Raji (cell line): ENCODE data around the gene WNT16.

Source experiments
- POLR2A ChIP-seq: IDR thresholded peaks from 2 replicates; pipeline ENCODE4 v1.6.1; 2011; ENCODE audit warnings: low read depth, low read length, control low read depth; ENCODE audit not compliant: insufficient read depth

Gene WNT16

GRCh38 chr7:121302214-121302745 lies 26.5 kb upstream of the WNT16 start:
- TF ChIP-seq POLR2A = no peak

DNA sequence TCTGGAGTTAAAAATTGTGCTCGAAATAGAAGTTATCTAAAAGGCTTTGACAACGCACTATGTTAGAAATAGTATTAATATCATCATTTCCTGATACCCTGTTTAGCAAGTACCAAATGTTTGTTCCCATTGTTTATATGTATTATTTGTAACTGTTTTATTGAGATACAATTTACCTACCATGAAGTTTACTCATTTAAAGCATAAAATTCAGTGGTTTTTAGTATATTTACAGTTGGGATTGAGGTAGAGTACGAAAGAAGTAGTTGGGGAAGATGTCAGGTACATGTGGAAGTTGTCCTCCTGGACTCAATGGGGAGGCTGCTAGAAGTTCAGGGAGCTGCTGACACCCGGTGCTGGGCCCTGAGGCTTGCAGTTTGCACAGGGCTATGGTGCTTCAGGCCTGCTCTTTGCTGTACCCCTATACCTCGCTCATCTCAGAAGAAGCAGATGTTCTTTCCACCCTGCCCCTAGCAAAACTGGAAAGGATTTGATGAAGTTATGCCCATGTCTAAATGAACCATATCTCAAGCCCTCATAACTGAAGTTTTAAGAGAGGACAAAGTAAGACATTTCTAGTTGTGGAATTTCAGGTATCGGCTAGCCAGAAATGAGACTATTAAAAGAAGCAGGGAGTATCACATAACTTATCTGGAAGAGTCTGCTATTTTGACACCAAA lies 25.2 kb upstream of the WNT16 start:
- no peak for TF ChIP-seq POLR2A

DNA sequence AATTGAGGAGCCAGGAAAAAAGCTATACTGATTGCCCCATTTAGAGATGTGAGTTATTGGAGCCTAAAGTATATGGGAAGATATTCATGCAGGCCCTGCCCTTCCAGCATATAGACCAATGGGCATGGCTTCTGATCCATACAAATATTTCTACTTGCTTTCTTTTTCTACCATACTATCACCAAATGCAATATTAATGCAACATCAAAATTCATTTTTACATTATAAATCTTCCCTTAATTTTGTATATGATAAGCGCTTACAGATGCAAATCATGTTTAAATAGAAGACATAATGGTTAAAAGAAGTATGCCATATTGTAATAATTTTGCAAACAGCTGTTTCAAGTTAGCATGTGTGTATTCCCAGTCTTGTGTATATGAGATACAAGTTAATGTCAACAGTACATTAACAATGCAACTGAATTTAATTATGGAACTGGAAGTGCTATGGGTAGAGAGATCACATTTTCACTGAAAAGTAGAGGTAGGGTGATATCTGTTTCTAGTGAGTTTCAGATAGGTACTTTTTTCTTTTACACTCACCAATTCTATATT lies 24.6 kb upstream of the WNT16 start:
- TF ChIP-seq POLR2A = no peak

GRCh38 chr7:121305109-121305508 lies 23.7 kb upstream of the WNT16 start:
- TF ChIP-seq POLR2A = no peak

GRCh38 chr7:121306565-121306964 lies 22.2 kb upstream of the WNT16 start:
- TF ChIP-seq POLR2A = no peak

DNA sequence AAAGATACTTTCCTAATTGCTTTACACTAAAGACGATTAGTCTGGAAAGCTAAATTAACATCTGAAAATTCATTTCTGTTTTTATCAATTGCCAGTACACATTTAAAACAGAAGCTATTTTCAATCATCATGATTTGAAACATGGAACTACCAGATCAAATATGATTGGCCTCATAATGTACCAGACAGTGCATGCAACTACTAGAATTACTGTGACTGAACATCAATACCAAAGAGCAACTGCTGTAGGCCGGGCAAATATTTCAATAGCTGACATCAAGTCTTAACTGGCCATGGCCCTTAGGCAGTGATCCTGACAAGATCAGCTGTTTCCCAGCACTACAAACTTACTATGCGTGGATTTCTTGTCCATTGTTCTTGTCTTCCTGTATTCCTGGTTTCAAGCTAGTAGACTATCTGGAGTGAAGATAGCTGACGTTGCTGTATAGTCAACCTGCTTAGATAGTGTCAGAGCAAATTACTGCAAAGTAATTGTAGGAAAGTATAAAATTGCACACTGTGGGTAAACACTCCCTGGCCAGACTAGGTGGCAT lies 21.7 kb upstream of the WNT16 start:
- no peak for TF ChIP-seq POLR2A

- no peak for TF ChIP-seq POLR2A
Measured at GRCh38 chr7:121313220-121313792, 15.5 kb upstream of the WNT16 start.

- TF ChIP-seq POLR2A = no peak
Measured at GRCh38 chr7:121313793-121314676, 14.8 kb upstream of the WNT16 start.

GRCh38 chr7:121322460-121322859 lies 6.3 kb upstream of the WNT16 start:
- TF ChIP-seq POLR2A = no peak

DNA sequence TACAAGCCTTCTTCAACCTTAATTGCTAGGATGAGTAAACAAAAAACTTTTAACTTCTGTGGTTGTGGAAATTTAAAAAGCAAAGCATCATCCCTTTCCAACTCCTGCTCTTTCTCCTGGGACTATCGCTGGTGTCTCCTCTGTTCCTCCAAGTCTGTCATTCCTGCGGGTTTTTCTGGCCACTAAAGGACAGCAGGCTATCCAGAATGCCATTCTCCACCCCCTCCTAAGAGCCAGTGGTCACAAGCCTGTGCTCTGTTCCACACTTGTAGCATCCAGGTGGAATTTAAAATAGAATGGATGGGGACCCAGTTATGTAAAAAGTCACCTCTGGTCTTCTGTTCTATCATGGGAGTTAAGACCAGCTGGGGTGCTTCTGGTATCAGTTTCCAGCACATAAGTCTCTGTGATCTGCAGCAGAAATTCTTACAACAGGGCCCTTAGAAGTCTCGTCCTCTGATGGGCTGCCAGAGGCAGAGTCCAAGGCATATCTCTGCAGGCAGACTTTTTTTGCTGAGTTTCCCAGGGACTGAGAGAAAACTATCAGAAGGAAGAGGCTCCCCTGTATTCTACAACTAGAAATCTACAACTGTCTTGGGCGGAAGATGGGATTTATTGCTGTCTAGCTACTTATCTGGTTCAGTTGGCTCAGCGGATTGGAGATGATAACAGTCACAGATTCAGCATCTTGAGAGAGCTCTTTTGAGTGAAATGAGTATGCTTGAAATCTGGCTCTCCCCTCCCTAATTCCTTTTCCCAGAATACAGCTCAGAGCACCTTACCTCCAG lies 5.1 kb upstream of the WNT16 start:
- TF ChIP-seq POLR2A = no peak

DNA sequence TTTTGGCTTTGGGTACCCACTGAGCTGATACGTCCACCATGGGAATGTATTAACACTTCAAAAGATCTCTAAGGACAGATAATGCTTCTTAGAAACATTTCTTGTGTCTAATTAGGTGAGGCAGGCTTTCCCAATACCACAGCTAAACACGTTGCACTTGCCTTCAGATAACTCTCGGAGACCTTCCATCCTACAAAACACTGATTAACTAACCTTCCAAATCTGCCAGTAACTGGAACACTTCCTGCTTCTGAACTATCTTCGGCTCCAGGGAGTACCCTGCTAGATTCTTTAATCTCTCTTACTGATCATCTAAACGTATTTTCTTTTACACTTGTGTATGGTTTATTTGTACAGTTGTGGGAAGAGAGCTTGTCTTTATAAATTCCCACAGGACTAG lies 1.1 kb upstream of the WNT16 start:
- TF ChIP-seq POLR2A = no peak

DNA sequence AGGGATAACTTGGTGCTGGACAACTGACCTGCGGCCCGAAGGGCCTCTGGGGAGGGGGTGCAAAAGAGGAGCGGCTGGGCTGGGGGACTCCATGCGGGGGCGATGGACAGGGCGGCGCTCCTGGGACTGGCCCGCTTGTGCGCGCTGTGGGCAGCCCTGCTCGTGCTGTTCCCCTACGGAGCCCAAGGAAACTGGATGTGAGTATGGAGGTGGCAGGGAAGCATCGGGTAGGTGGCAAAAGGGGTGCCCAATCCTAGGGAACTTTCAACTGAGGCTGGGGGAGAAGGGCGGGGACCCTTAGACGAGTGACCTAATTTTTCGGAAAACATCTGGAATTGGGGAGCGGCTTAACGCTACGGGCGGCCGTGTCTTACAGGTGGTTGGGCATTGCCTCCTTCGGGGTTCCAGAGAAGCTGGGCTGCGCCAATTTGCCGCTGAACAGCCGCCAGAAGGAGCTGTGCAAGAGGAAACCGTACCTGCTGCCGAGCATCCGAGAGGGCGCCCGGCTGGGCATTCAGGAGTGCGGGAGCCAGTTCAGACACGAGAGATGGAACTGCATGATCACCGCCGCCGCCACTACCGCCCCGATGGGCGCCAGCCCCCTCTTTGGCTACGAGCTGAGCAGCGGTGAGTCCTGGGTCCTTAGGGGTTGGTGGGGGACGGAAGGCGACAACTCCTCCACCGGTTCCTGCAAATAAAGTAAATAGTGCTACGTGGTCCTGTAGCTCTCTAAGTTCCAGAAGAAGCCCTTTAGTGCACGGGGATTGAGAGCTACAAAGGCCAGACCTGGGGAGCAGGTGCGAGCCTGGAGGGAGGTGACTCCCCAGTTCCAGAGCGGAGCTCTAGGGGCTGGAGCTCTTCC lies 622 bp downstream of the WNT16 start:
- no peak for TF ChIP-seq POLR2A

DNA sequence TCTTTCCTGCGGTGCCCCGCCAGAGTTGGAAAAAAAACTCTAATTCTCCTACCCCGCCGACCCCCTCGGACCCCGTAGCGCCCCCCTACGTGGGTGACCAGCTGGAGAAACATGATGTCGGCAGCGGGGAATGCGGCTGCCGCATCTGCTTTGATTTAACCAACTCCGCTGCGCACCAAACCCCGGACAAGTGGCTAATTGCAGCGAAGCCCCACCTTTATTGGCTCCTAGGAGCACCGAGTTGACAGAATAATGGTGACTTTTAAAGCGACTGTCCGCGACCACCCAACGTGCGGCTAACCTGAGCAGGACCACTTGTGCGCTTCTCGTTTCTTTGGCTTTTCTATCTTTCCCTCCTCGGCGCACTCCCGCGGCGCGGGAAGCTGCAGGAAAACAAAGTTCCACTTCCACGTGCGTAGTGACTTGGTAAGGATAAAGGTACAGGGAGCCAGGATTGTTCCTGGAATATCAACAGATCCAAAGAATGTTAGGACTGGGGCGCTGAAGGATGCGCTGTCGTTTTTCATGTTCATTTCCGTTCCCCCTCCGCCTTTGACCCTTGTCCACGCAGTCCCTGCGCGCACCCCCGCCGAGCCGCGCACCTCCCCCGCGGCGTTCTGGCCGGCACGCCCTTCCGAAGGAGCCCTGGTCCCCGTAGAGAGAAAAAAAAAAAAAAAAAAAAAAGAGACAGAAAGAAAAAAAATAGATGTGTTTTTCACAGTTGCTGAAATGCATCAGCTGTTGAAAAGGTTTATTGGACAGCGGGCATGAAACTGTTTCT lies 1.4 kb downstream of the WNT16 start:
- TF ChIP-seq POLR2A = no peak

DNA sequence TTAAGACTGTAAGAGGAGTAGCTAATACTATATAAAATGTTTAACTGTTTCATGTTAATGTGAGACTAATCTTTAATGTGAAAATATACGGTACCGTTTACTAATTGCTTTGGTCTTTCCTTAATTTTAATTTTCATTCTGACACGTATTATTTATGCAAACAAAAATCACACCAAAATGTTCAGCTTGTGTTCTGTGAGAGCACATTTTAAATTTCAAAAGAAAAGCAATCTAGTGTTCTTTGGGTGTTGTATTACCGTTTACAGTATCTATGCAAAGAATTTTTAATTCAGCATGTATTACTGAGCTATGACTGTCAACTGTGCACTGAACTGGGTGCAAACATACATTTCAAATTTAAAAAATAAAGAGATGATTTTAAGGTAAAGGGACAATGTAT lies 2.2 kb downstream of the WNT16 start:
- no peak for TF ChIP-seq POLR2A
